Skin of body (tissue), 2 donors: ENCODE data around the gene PCID2. TPM values are rescaled to one million over a fixed set of nuclear protein-coding genes. Genes with fewer than 3 reads are reported as not detected.
A peak's percentile ranks its signal among the peaks of the same experiment; 100 is the strongest.
"Not testable (repeated sequence)": the region's sequence is repeated elsewhere in the genome, so short reads cannot be mapped to it uniquely, and the experiment has no call there.

Source experiments
- DNase-seq: peaks from one replicate; lab custom pipeline; 2025; lab: John Stamatoyannopoulos, UW
- total RNA-seq: library from RNA; depleted of rRNA; stranded (reverse); fragments of >200 nt; gene quantifications from one replicate; pipeline ENCODE4 v1.2.3, GENCODE V29; 2014

The PCID2 gene
- total RNA-seq, 1 donor from 2014 or later: 55.9 TPM

GRCh38 chr13:113167155-113167554 is 41.3 kb downstream of the PCID2 start:
- no peak for DNase-seq

GRCh38 chr13:113166681-113167080 is 41.8 kb downstream of the PCID2 start:
- DNase-seq: no peak

GRCh38 chr13:113166266-113166665 is 42.2 kb downstream of the PCID2 start:
- DNase-seq: no peak

- DNase-seq: no peak
These were observed 44.0 kb downstream of the PCID2 start for GRCh38 chr13:113164492-113164891.

- DNase-seq: no peak
These were observed 45.4 kb downstream of the PCID2 start for GRCh38 chr13:113162783-113163685.

DNA sequence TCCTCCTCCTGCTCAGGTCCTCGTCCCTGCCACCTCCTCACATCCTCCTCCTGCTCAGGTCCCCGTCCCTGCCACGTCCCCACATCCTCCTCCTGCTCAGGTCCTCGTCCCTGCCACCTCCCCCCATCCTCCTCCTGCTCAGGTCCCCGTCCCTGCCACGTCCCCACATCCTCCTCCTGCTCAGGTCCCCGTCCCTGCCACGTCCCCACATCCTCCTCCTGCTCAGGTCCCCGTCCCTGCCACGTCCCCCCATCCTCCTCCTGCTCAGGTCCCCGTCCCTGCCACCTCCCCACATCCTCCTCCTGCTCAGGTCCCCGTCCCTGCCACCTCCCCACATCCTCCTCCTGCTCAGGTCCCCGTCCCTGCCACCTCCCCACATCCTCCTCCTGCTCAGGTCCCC is 46.5 kb downstream of the PCID2 start:
- not testable (repeated sequence) for DNase-seq

GRCh38 chr13:113161433-113161832 is 47.0 kb downstream of the PCID2 start:
- DNase-seq: no peak

- DNase-seq: no peak
These were observed 47.5 kb downstream of the PCID2 start for GRCh38 chr13:113160983-113161382.

- DNase-seq: no peak
These were observed 48.8 kb downstream of the PCID2 start for GRCh38 chr13:113159701-113160100.

DNA sequence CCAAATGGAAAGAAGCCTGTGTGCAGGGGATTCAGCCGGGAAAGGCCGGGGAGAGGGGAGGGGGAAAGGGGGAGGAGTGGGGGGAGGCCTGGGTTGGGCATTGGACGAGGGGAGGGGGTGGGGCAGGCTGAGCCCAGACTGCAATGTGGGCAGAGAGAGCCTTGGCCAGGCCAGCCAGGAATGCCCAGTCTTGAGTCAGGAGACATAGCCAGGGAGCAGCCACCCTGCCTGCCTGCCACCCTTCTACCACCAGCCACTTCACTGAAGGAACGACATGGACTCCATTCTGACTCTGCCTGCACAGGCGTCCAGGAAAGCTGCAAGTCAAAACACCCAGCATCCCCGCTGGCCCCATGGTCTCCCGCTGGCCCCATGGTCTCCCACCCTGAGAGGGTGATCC is 49.5 kb downstream of the PCID2 start:
- DNase-seq: no peak

GRCh38 chr13:113157929-113158747 is 50.3 kb downstream of the PCID2 start, which contains the start of gene PROZ:
PROZ (plus strand) TSS chr13:113158648; CDS start chr13:113158661, 13 bp downstream.
- DNase-seq: no peak

DNA sequence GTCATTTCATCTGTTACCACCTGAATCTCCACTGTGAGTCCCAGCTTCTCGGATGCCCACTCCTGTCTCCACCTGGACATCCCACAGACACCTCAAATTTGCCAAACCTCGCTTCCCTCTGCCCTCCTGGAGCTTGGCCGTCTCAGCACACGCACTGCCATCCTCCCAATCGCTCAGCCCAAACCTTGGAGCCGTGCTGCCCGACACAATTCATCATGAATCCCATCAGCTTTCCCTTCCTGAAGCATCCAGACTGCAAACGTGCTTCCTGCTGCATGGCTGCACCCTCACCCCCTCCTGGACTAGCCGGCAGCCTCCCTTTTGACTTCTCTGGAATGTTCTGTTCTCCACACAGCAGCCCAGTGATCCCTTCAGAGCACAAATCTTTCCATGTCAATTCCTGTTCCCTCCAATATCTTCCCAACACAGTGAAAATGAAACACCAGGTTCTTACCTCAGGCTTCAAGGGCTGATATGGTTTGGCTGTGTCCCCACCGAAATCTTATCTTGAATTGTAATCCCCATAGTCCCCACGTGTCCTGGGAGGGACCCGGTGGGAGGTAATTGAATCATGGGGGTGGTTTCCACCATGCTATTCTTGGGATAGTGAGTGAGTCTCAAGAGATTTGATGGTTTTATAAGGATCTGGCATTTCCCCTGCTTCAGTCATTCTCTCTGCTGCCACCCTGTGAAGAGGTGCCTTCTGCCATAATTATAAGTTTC is 51.1 kb downstream of the PCID2 start:
- no peak for DNase-seq

DNA sequence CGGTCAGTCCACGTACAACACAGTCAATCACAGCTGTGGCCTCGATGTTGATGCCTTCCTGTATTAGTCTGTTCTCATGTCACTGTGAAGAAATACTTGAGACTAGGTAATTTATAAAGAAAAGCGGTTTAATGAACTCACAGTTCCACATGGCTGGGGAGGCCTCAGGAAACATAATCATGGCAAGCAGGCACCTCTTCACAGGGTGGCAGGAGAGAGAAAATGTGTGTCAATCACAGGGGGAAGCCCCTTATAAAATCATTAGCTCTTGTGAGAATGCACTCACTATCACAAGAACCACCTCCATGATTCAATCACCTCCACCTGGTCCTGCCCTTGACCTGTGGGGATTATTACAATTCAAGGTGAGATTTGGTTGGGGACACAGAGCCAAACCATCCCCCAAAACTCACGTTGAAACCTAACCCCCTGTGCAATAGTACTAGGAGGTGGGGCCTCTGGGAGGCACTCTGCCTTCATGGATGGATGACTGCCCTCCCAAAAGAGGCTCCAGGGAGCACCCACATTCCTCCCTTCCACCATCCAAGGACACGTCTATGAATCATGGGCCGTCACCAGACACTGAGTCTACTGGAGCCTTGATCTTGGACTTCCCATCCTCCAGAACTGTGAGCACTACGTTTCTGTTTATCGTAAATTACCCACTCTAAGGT is 52.4 kb downstream of the PCID2 start:
- no peak for DNase-seq

DNA sequence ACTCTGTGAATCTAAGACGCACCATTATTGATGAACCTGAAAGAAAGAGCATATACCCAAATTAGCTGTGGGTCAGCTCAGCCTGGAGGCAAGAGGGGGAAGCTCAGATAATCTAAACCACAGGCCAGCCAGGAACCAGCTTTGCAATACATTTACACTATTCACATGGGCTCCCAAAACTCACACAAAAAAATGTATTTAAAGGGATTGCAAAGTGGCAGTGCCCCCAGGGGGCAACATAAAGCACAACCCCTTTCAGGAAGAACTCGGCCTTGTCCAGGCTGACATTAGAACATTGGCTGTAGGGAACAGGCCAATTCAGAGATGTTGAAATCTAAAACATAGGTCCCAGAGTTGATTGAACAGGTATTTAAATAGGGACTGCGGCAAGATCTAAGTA is 53.3 kb downstream of the PCID2 start:
- DNase-seq: no peak

DNA sequence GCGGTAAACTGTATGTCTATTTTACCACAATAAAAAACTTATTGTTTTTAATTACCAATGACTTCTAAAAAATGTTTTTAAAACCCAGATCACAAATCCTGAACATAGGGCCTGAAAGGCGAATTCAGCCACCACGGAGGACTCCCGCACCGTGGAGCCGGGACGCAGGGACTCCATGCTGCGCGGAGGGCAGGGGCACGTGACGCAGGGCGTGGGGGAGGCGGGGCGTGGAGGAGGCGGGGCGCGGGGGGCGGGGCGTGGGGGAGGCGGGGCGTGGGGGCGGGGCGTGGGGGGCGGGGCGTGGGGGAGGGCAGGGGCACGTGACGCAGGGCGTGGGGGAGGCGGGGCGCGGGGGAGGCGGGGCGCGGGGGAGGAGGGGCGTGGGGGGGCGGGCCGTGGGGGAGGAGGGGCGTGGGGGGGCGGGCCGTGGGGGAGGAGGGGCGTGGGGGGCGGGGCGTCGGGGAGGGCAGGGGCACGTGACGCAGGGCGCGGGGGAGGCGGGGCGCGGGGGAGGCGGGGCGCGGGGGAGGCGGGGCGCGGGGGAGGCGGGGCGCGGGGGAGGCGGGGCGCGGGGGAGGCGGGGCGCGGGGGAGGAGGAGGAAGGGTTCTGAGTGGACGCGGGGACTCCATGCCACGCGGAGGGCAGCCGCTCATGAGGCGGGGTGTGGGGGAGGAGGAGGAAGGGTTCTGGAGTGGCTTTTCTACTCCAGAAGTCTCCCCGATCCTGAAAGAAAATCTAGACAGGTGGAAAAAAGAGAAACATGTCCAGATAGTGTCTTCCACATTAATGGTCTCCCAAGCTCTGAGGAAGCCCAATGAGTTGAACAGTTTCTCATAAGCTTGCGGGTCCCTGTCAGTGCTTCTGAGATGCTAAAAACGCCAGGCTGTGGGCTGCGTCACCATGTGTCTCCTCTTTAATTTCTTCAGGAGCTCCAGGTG is 54.4 kb downstream of the PCID2 start:
- peak; percentile 43 for DNase-seq

- peak; percentile 11 for DNase-seq
These were observed 55.3 kb downstream of the PCID2 start for GRCh38 chr13:113152984-113153809.

GRCh38 chr13:113152691-113152983 is 55.8 kb downstream of the PCID2 start:
- DNase-seq: no peak

DNA sequence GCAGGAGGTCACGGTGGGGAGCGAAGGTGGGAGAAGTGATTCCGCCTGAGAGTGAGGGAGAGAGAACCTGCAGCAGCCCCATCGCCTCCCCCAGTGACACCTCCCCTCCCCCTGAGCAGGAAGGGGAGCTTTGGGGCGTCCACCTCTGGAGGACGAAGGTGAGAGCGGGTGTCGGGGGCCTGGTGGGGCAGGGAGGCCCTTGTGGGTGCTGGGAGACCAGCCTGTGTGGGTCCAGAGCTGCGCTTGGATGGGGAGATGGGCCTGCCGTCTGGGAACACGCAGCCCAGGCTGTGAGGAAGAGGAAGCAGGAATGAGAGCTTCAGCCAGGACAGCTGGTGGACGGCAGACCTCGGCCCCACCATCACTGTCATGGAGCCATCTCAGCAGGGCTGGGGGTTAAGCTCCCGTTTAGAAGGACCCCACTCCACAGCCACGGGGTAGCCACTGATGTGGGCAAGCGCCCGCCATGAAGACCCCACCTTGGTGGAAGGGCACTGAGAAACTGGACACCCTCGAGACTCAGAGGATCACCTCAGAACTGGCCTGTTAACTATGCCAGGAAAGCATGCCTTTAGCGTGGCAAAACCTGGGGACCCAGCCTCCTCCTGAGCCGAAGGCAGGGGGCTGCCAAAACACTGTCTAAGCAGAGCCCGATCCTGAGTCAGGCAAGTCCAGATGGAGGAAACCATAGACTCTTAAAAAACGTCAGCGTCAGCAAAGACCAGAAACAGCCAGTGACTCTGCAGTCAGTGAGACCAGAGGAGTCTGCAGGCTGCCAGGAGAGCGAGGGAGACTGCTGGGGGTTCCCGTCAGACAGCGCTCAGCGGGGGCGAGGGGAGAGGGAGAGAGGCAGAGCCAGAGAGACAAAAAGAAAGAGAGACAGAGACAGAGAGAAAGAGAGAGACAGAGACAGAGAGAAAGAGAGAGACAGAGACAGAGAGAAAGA is 56.5 kb downstream of the PCID2 start:
- DNase-seq: peak; percentile 18
